KMS-11 (cell line): ENCODE results near the gene CDH13.

Experiments used
- H2AFZ ChIP-seq: fragments of 200-600 bp; sonication (generic); 2 replicates; pipeline ENCODE4 v1.6.1; 2016; ENCODE audit warnings: antibody characterized with exemption, mixed run types, low read depth
- H3K27ac ChIP-seq: fragments of 200-600 bp; sonication (generic); 2 replicates; pipeline ENCODE4 v1.6.1; 2016; ENCODE audit warnings: mild to moderate bottlenecking, mixed run types
- H3K27me3 ChIP-seq: fragments of 200-600 bp; sonication (generic); 2 replicates; pipeline ENCODE4 v1.6.1; 2017; ENCODE audit warnings: mild to moderate bottlenecking, low read depth, mixed run types, moderate library complexity; ENCODE audit not compliant: insufficient read depth
- H3K36me3 ChIP-seq: fragments of 200-600 bp; sonication (generic); 2 replicates; pipeline ENCODE4 v1.6.1; 2017; ENCODE audit warnings: mild to moderate bottlenecking, mixed run types; ENCODE audit not compliant: insufficient read depth
- H3K4me1 ChIP-seq: fragments of 200-600 bp; sonication (generic); 2 replicates; pipeline ENCODE4 v1.6.1; 2016; ENCODE audit warnings: mild to moderate bottlenecking, low read depth, mixed run types; ENCODE audit not compliant: poor library complexity, severe bottlenecking
- H3K4me2 ChIP-seq: fragments of 200-600 bp; sonication (generic); 2 replicates; pipeline ENCODE4 v1.7.0; 2016; ENCODE audit warnings: mild to moderate bottlenecking, mixed run types
- H3K4me3 ChIP-seq: fragments of 200-600 bp; sonication (generic); IDR thresholded peaks from 2 replicates; pipeline ENCODE4 v1.6.1; 2017; ENCODE audit warnings: low read depth, low read length, mixed read lengths; ENCODE audit not compliant: insufficient read depth
- H3K79me2 ChIP-seq: fragments of 200-600 bp; sonication (generic); 2 replicates; pipeline ENCODE4 v1.6.1; 2016; ENCODE audit warnings: low read depth, mixed run types; ENCODE audit not compliant: insufficient read depth
- H3K9ac ChIP-seq: fragments of 200-600 bp; sonication (generic); 2 replicates; pipeline ENCODE4 v1.6.1; 2016; ENCODE audit warnings: mild to moderate bottlenecking, mixed run types
- H4K20me1 ChIP-seq: fragments of 200-600 bp; sonication (generic); 2 replicates; pipeline ENCODE4 v1.6.1; 2016; ENCODE audit warnings: mild to moderate bottlenecking, mixed run types; ENCODE audit not compliant: insufficient read depth
- CTCF ChIP-seq: fragments of 200-600 bp; sonication (generic); conservative IDR thresholded peaks from 2 replicates; pipeline ENCODE4 v1.6.1; 2017; ENCODE audit warnings: low read depth, mild to moderate bottlenecking, antibody characterized with exemption, low read length, moderate library complexity, mixed read lengths

CDH13 gene

DNA sequence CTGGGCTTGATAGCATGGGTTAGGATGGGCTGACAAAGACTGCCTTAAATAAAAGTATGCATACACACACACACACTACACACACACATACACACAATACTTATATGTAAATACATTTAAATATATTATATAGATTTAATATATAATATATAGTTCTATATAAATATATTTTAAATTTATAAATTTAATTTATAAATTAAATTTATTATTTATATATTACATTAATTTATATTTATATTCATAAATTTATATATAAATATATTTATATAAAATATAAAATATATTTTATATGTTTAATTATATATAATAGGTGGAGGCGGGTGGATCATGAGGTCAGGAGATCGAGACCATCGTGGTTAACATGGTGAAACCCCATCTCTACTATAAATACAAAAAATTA lies 83.2 kb downstream of the CDH13 start:
- Histone ChIP-seq H3K79me2 (no peaks in the 10 kb centered on the region), H3K9ac (no peak overlapping the region), H3K27ac (no peak overlapping the region), H4K20me1 (no peaks in the 10 kb centered on the region), H3K4me2 (no peak overlapping the region), H3K36me3 (no peaks in the 10 kb centered on the region), H3K27me3 (no peaks in the 10 kb centered on the region), H3K4me1 (no peaks in the 10 kb centered on the region), H3K4me3 (no peak overlapping the region), H2AFZ (no peak overlapping the region)
- TF ChIP-seq CTCF = no peak

DNA sequence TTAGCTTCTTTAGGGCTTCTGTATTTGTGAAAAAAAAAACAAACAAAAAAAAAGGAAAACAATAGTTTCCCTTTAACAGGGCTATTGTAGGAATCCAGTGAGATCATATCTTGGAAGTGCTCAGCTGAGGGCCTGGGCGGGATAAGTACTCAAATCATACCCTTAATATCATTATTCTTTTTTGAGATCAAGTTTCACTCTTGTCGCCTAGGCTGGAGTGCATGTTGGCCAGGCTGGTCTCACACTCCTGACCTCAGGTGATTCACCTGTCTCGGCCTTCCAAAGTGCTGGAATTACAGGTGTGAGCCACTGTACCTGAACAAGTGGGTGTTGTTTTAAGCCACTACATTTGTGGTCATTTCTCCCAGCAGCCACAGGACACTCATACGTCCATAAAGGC lies 87.0 kb downstream of the CDH13 start:
- Histone ChIP-seq H3K9ac (no peak overlapping the region), H4K20me1 (no peaks in the 10 kb centered on the region), H2AFZ (no peak overlapping the region), H3K27me3 (no peaks in the 10 kb centered on the region), H3K79me2 (no peaks in the 10 kb centered on the region), H3K4me2 (no peak overlapping the region), H3K4me3 (no peak overlapping the region), H3K4me1 (no peaks in the 10 kb centered on the region), H3K36me3 (no peaks in the 10 kb centered on the region), H3K27ac (no peak overlapping the region)
- TF ChIP-seq CTCF = no peak

DNA sequence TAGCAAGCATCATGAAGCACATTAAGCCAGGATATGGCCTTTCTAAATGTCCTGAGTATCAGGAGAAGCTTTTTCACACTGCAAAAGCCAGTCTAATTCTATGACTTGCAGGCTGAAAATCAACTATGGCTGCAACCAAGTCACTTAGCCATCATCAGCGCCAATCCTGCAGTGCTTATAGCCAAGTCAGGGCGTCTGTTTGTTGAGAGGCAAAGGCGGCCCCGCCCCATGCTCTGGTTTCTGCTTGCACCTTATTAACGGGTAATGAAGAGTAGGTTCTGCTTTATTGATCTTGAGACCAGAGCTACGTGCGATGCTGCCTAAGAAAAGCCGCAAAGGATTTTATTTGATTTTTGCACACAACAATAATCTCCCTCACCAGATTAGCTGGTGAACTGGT lies 88.4 kb downstream of the CDH13 start:
- Histone ChIP-seq H3K4me2 (no peak overlapping the region), H3K27me3 (no peaks in the 10 kb centered on the region), H3K36me3 (no peaks in the 10 kb centered on the region), H3K79me2 (no peaks in the 10 kb centered on the region), H3K4me3 (no peak overlapping the region), H3K4me1 (no peaks in the 10 kb centered on the region), H3K9ac (no peak overlapping the region), H3K27ac (no peak overlapping the region), H4K20me1 (no peaks in the 10 kb centered on the region), H2AFZ (no peak overlapping the region)
- no peak for TF ChIP-seq CTCF

DNA sequence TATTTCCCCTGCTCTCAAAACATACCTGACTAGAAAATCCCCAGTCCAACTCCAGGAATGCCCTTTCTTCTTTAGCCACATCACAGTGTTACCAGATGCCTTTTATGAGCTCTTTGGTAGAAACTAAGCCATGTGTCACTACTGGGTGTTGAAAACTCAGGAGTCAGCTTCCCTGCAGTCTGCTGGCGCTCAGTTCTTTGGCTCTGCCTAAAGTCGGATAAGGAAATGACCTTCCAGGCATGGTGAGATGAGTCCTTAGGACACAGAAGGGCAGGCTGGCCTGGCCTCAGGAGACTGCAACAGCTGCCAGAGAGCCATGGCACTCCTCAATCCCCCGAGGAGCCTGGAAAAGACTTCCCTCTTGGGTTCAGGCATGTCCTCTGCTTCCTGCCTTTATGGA lies 89.1 kb downstream of the CDH13 start:
- Histone ChIP-seq H3K4me2 (no peak overlapping the region), H3K27me3 (no peaks in the 10 kb centered on the region), H3K4me3 (no peak overlapping the region), H2AFZ (no peak overlapping the region), H3K9ac (no peak overlapping the region), H3K36me3 (no peaks in the 10 kb centered on the region), H3K27ac (no peak overlapping the region), H4K20me1 (no peaks in the 10 kb centered on the region), H3K4me1 (no peaks in the 10 kb centered on the region), H3K79me2 (no peaks in the 10 kb centered on the region)
- no peak for TF ChIP-seq CTCF

GRCh38 chr16:82716361-82716855 lies 89.6 kb downstream of the CDH13 start:
- TF ChIP-seq CTCF = no peak
- Histone ChIP-seq H3K27me3 (no peaks in the 10 kb centered on the region), H3K4me1 (no peaks in the 10 kb centered on the region), H3K79me2 (no peaks in the 10 kb centered on the region), H4K20me1 (no peaks in the 10 kb centered on the region), H3K9ac (no peak overlapping the region), H3K4me2 (no peak overlapping the region), H3K36me3 (no peaks in the 10 kb centered on the region), H3K27ac (no peak overlapping the region), H3K4me3 (no peak overlapping the region), H2AFZ (no peak overlapping the region)
